ENCODE results near the gene RTF1. TPM values are rescaled to one million over a fixed set of nuclear protein-coding genes. Genes with fewer than 3 reads are reported as not detected.

RTF1 gene
- total RNA-seq, 1 donor from 2014 or later: 30.5 TPM

- H3K27me3 Mint-ChIP-seq (ENCODE audit: low read depth): no peaks in the 10 kb centered on the region
- no peak for DNase-seq (ENCODE audit: low spot score)
- no peaks in the 10 kb centered on the region for H3K4me1 Mint-ChIP-seq (ENCODE audit: low read depth)
- H3K27ac Mint-ChIP-seq (ENCODE audit: unreplicated experiment): no peak overlapping the region
- H3K9me3 Mint-ChIP-seq (ENCODE audit: low read depth): no peaks in the 10 kb centered on the region
- peaks cover 18% of the 10 kb centered on the region for H3K36me3 Mint-ChIP-seq (ENCODE audit: low read depth)
- no peak overlapping the region for H3K4me3 Mint-ChIP-seq (ENCODE audit: unreplicated experiment)
- no peak for TF ChIP-seq CTCF (IDR thresholded peaks at IDR 0.05)
Observed at GRCh38 chr15:41521614-41522013, 104.7 kb downstream of the RTF1 start.

GRCh38 chr15:41523097-41523496 is 106.2 kb downstream of the RTF1 start:
- no peak for DNase-seq (ENCODE audit: low spot score)
- H3K4me3 Mint-ChIP-seq (ENCODE audit: unreplicated experiment): no peak overlapping the region
- H3K9me3 Mint-ChIP-seq (ENCODE audit: low read depth): no peaks in the 10 kb centered on the region
- H3K27me3 Mint-ChIP-seq (ENCODE audit: low read depth): no peaks in the 10 kb centered on the region
- TF ChIP-seq CTCF (IDR thresholded peaks at IDR 0.05): no peak
- H3K27ac Mint-ChIP-seq (ENCODE audit: unreplicated experiment): no peak overlapping the region
- H3K4me1 Mint-ChIP-seq (ENCODE audit: low read depth): no peaks in the 10 kb centered on the region
- H3K36me3 Mint-ChIP-seq (ENCODE audit: low read depth): peaks cover 20% of the 10 kb centered on the region

GRCh38 chr15:41530363-41530956 is 113.6 kb downstream of the RTF1 start:
- Mint-ChIP-seq H3K27me3 (ENCODE audit: low read depth) (no peaks in the 10 kb centered on the region), H3K4me1 (ENCODE audit: low read depth) (no peaks in the 10 kb centered on the region), H3K9me3 (ENCODE audit: low read depth) (no peaks in the 10 kb centered on the region), H3K27ac (ENCODE audit: unreplicated experiment) (no peak overlapping the region), H3K36me3 (ENCODE audit: low read depth) (peaks cover 41% of the 10 kb centered on the region), H3K4me3 (ENCODE audit: unreplicated experiment) (no peak overlapping the region)
- TF ChIP-seq CTCF (IDR thresholded peaks at IDR 0.05): no peak
- DNase-seq (ENCODE audit: low spot score): no peak

Other genes starting within 250 kb of the RTF1 start
- gene EXD1, start 186.3 kb upstream of the RTF1 start, total RNA-seq: not detected in 3 replicates
- gene CHP1, start 185.8 kb upstream of the RTF1 start, total RNA-seq: 63.6 to 80.0 TPM (median 77.0 TPM) in 3 replicates
- 1.1 to 2.8 TPM (median 1.8 TPM) in 3 replicates for gene OIP5, start 84.5 kb upstream of the RTF1 start, total RNA-seq
- 12.9 to 15.7 TPM (median 12.9 TPM) in 3 replicates for gene NUSAP1, start 84.2 kb upstream of the RTF1 start, total RNA-seq
- 17.3 to 23.0 TPM (median 19.8 TPM) in 3 replicates for gene NDUFAF1, start 14.6 kb upstream of the RTF1 start, total RNA-seq
- gene ITPKA, start 76.8 kb downstream of the RTF1 start, total RNA-seq: 0.32 to 0.36 TPM in 2 of 3 replicates, not detected in the other
- 0.73 to 1.4 TPM (median 1.0 TPM) in 3 replicates for gene LTK, start 96.7 kb downstream of the RTF1 start, total RNA-seq
- gene RPAP1, start 127.2 kb downstream of the RTF1 start, total RNA-seq: 25.5 to 38.1 TPM (median 29.9 TPM) in 3 replicates
- 11.8 to 20.3 TPM (median 16.4 TPM) in 3 replicates for gene TYRO3, start 142.1 kb downstream of the RTF1 start, total RNA-seq
- 38.0 to 39.4 TPM (median 38.3 TPM) in 3 replicates for gene MGA, start 243.3 kb downstream of the RTF1 start, total RNA-seq